ENCODE data around the gene MGAT1. TPM values are rescaled to one million over a fixed set of nuclear protein-coding genes. Genes with fewer than 3 reads are reported as not detected.
"Not testable (repeated sequence)": the region's sequence is repeated elsewhere in the genome, so short reads cannot be mapped to it uniquely, and the experiment has no call there.

The MGAT1 gene
- total and polyA plus RNA-seq, 3 experiments from 2014 or later = 125 to 157 (median 132) TPM

DNA sequence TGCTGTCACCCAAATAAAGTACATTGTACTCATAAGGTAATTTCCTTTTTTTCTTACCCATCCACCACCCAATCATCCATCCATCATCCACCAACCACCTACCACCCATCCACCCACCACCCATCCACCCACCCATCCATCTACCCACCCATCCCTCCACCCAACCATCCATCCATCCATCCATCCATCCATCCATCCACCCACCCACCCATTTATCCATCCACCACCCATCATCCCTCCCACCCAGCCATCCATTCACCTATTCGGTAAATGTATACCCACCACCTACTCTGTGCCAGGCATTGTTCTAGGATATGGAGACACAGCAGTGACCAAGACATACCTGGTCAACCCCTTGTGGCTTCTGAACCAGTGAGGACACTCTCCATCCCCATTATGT, 25.1 kb downstream of the MGAT1 start:
- ChIA-PET POLR2A (no interaction called here), CTCF (no interaction called here)
- H3K36me3 Mint-ChIP-seq = peaks cover 0 to 7% (median 6%) of the 10 kb centered on the region in 3 donors
- no peaks in the 10 kb centered on the region for H3K27me3 ChIP-seq (ENCODE audit: insufficient read depth, low read length, poor library complexity, severe bottlenecking)
- peaks cover 9 to 18% of the 10 kb centered on the region in 2 donors for H3K27me3 Mint-ChIP-seq
- H3K9me3 Mint-ChIP-seq = peaks cover 2 to 11% (median 7%) of the 10 kb centered on the region in 5 donors
- no peaks in the 10 kb centered on the region for H3K4me1 ChIP-seq (ENCODE audit: insufficient read depth, low read length)
- DNase-seq = no peak
- no peak overlapping the region for H3K4me3 Mint-ChIP-seq
- no peaks in the 10 kb centered on the region for H3K36me3 ChIP-seq (ENCODE audit: insufficient read depth, low read length)
- peaks cover under 1 to 7% (median 3%) of the 10 kb centered on the region in 3 donors for H3K4me1 Mint-ChIP-seq
- H3K27ac ChIP-seq (ENCODE audit: low read depth, low read length) = no peak overlapping the region
- peak overlapping the region in 1 of 8 donors; percentile 70 for H3K27ac Mint-ChIP-seq
- H3K9me3 ChIP-seq (ENCODE audit: low read length) = no peaks in the 10 kb centered on the region
- H3K4me3 ChIP-seq (ENCODE audit: low read length) = no peak overlapping the region

DNA sequence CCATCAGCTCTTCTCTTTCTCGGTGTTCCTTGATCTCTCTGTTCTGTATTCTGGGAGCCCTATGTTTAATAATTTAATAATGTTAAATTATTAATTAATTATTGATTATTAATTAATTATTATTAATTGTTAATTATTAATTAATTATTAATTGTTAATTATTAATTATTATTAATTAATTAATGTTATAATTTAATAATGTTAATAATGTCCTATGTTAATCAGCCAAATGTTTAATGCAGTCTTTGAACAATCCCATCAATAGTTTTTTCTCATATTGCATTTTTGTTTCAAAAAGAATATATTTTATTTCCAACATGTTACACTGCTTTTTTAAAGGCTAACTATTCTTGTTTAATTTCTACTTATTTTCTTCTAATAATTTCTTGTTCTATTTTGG, 26.2 kb downstream of the MGAT1 start:
- Histone ChIP-seq H3K36me3 (ENCODE audit: insufficient read depth, low read length) (no peaks in the 10 kb centered on the region), H3K27me3 (ENCODE audit: insufficient read depth, low read length, poor library complexity, severe bottlenecking) (no peaks in the 10 kb centered on the region), H3K4me3 (ENCODE audit: low read length) (no peak overlapping the region), H3K4me1 (ENCODE audit: insufficient read depth, low read length) (no peaks in the 10 kb centered on the region), H3K27ac (ENCODE audit: low read depth, low read length) (no peak overlapping the region), H3K9me3 (ENCODE audit: low read length) (no peaks in the 10 kb centered on the region)
- Mint-ChIP-seq H3K9me3 (peaks cover 7 to 21% (median 14%) of the 10 kb centered on the region in 5 donors), H3K36me3 (peaks cover 2 to 12% (median 6%) of the 10 kb centered on the region in 3 donors), H3K4me3 (no peak overlapping the region), H3K27ac (no peak overlapping the region), H3K27me3 (peaks cover 10 to 23% of the 10 kb centered on the region in 2 donors), H3K4me1 (no peaks in the 10 kb centered on the region)
- ChIA-PET POLR2A (no interaction called here), CTCF (no interaction called here)
- DNase-seq = no peak

DNA sequence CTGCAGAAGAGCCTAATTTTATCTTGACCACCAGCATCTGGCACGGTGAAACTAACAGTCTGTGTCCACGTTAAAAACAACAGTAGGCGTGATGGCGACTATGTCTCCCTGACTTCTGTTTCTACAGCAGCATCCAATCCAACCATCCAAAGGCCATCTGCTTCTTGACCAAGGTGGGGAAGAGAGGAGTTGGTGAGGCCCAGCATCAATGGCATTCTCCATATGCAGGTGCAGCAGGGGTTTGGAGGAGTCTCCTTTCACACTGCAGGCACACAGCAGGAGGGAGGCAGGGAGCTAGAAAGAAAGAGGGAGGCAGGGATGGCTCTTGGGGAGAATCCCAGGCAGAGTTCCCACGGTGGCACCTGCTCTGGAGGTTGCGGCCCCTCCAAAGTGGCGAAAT, 27.0 kb downstream of the MGAT1 start:
- H3K27me3 ChIP-seq (ENCODE audit: insufficient read depth, low read length, poor library complexity, severe bottlenecking) = no peaks in the 10 kb centered on the region
- POLR2A ChIA-PET = no interaction called here
- H3K4me1 ChIP-seq (ENCODE audit: insufficient read depth, low read length) = no peaks in the 10 kb centered on the region
- H3K36me3 ChIP-seq (ENCODE audit: insufficient read depth, low read length) = no peaks in the 10 kb centered on the region
- Mint-ChIP-seq H3K9me3 (peaks cover 7 to 21% (median 14%) of the 10 kb centered on the region in 5 donors), H3K36me3 (peaks cover 2 to 12% (median 2%) of the 10 kb centered on the region in 3 donors), H3K4me3 (no peak overlapping the region), H3K4me1 (no peaks in the 10 kb centered on the region), H3K27me3 (peaks cover 10 to 23% of the 10 kb centered on the region in 2 donors), H3K27ac (no peak overlapping the region)
- no peaks in the 10 kb centered on the region for H3K9me3 ChIP-seq (ENCODE audit: low read length)
- CTCF ChIA-PET = no interaction called here
- no peak overlapping the region for H3K27ac ChIP-seq (ENCODE audit: low read depth, low read length)
- H3K4me3 ChIP-seq (ENCODE audit: low read length) = no peak overlapping the region
- no peak for DNase-seq

DNA sequence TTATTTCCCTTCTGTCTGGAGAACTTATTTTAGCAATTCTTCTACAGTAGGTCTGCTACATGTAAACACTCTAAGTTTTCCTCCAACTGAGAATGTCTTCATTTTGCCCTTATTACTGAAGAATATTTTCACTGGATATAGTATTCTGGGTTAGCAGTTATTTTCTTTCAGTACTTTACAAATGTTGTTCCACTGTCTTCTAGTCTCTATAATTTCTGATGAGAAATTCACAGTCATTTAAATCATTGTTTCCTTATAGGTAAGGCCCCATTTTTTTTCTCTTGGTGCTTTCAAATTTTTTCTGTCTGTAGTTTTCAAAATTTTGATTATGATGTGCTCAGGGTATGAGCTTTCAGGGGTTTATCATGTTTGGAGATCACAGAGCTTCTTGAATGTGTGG, 30.8 kb downstream of the MGAT1 start:
- H3K4me3 Mint-ChIP-seq = no peak overlapping the region
- DNase-seq = no peak
- ChIA-PET CTCF (no interaction called here), POLR2A (no interaction called here)
- Histone ChIP-seq H3K4me3 (ENCODE audit: low read length) (no peak overlapping the region), H3K27ac (ENCODE audit: low read depth, low read length) (no peak overlapping the region), H3K27me3 (ENCODE audit: insufficient read depth, low read length, poor library complexity, severe bottlenecking) (no peaks in the 10 kb centered on the region), H3K4me1 (ENCODE audit: insufficient read depth, low read length) (no peaks in the 10 kb centered on the region), H3K9me3 (ENCODE audit: low read length) (no peaks in the 10 kb centered on the region), H3K36me3 (ENCODE audit: insufficient read depth, low read length) (no peaks in the 10 kb centered on the region)
- no peak overlapping the region for H3K27ac Mint-ChIP-seq
- peaks cover 13 to 23% of the 10 kb centered on the region in 2 donors for H3K27me3 Mint-ChIP-seq
- H3K9me3 Mint-ChIP-seq = peaks cover 10 to 29% (median 18%) of the 10 kb centered on the region in 5 donors
- peaks cover 0 to 12% (median 2%) of the 10 kb centered on the region in 3 donors for H3K36me3 Mint-ChIP-seq
- H3K4me1 Mint-ChIP-seq = no peaks in the 10 kb centered on the region

DNA sequence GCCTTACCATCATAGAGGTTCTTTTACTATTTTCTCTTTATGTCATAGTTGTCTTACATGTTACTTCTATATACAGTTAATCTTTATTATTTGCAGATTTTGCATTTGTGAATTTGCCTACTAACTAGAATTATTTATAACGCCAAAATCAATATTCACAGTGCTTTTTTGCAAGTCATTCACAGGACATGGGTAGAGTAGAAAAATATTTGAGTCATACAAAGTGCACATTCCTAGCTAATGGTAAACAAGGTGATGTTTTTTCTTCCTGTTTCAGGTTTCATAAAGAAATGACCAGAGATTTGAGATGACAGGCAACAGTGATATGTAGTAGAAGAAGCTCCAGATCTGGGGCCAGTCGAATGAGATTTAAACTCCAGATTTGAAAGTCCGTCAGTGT, 32.8 kb downstream of the MGAT1 start:
- Histone ChIP-seq H3K36me3 (ENCODE audit: insufficient read depth, low read length) (no peaks in the 10 kb centered on the region), H3K27ac (ENCODE audit: low read depth, low read length) (no peak overlapping the region), H3K4me1 (ENCODE audit: insufficient read depth, low read length) (no peaks in the 10 kb centered on the region), H3K9me3 (ENCODE audit: low read length) (no peaks in the 10 kb centered on the region), H3K27me3 (ENCODE audit: insufficient read depth, low read length, poor library complexity, severe bottlenecking) (no peaks in the 10 kb centered on the region), H3K4me3 (ENCODE audit: low read length) (no peak overlapping the region)
- no peak overlapping the region for H3K27ac Mint-ChIP-seq
- H3K36me3 Mint-ChIP-seq = peaks cover 0 to 20% (median 2%) of the 10 kb centered on the region in 3 donors
- peaks cover 10 to 29% (median 19%) of the 10 kb centered on the region in 5 donors for H3K9me3 Mint-ChIP-seq
- no peak overlapping the region for H3K4me3 Mint-ChIP-seq
- DNase-seq = no peak
- CTCF ChIA-PET = no interaction called here
- no peaks in the 10 kb centered on the region for H3K4me1 Mint-ChIP-seq
- H3K27me3 Mint-ChIP-seq = peaks cover 15 to 27% of the 10 kb centered on the region in 2 donors
- POLR2A ChIA-PET = no interaction called here

DNA sequence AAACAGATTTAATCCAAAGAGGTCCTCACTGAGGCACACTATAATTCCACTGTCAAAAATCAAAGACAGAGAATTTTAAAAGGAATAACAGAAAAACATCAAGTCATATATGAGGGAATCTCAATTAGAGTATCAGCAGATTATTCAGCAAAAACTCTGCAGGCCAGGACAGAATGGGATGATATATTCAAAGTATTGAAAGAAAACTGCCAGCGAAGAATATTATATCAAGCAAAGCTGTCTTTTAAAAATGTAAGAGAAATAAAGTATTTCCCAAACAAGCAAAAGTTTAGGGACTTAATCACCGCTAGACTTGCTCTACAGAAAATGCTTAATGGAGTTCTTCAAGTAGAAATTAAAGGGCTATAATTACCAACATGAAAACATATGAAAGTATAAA, 47.0 kb downstream of the MGAT1 start:
- Mint-ChIP-seq H3K27me3 (peaks cover 9 to 27% of the 10 kb centered on the region in 2 donors), H3K27ac (no peak overlapping the region), H3K9me3 (peaks cover 19 to 36% (median 31%) of the 10 kb centered on the region in 5 donors), H3K4me1 (no peaks in the 10 kb centered on the region), H3K4me3 (no peak overlapping the region), H3K36me3 (peaks cover 0 to 28% (median 0%) of the 10 kb centered on the region in 3 donors)
- ChIA-PET POLR2A (no interaction called here), CTCF (no interaction called here)
- DNase-seq = no peak
- H3K27me3 ChIP-seq (ENCODE audit: insufficient read depth, low read length, poor library complexity, severe bottlenecking) = peaks cover 7% of the 10 kb centered on the region
- no peaks in the 10 kb centered on the region for H3K4me1 ChIP-seq (ENCODE audit: insufficient read depth, low read length)
- H3K9me3 ChIP-seq (ENCODE audit: low read length) = no peaks in the 10 kb centered on the region
- H3K4me3 ChIP-seq (ENCODE audit: low read length) = no peak overlapping the region
- H3K36me3 ChIP-seq (ENCODE audit: insufficient read depth, low read length) = no peaks in the 10 kb centered on the region
- H3K27ac ChIP-seq (ENCODE audit: low read depth, low read length) = no peak overlapping the region

DNA sequence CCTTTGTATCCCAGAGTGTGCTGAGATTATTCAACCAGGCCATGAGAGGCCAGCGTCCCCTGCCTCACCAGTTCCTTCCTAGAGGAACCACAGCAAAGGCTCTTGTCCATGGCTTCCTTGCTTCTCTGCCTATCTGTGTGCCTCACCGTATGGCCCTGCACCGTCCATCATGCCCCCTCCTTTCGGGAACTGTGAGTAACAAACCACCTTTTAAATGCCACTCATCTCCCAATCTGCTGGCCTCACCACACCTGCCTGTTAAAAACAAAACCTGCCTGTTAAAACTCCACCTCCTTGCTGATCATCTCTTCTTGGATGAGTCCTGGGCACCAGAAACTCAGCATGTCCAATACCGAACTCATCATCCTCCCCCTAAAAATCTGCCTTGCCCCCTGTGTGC, 58.4 kb downstream of the MGAT1 start:
- no peaks in the 10 kb centered on the region for H3K36me3 ChIP-seq (ENCODE audit: insufficient read depth, low read length)
- H3K27ac Mint-ChIP-seq = no peak overlapping the region
- H3K27ac ChIP-seq (ENCODE audit: low read depth, low read length) = no peak overlapping the region
- H3K4me3 ChIP-seq (ENCODE audit: low read length) = no peak overlapping the region
- POLR2A ChIA-PET = no interaction called here
- no peaks in the 10 kb centered on the region for H3K36me3 Mint-ChIP-seq
- DNase-seq = no peak
- no peaks in the 10 kb centered on the region for H3K4me1 ChIP-seq (ENCODE audit: insufficient read depth, low read length)
- H3K27me3 ChIP-seq (ENCODE audit: insufficient read depth, low read length, poor library complexity, severe bottlenecking) = no peaks in the 10 kb centered on the region
- H3K4me1 Mint-ChIP-seq = no peaks in the 10 kb centered on the region
- peaks cover 11 to 34% of the 10 kb centered on the region in 2 donors for H3K27me3 Mint-ChIP-seq
- no peak overlapping the region for H3K4me3 Mint-ChIP-seq
- CTCF ChIA-PET = no interaction called here
- no peaks in the 10 kb centered on the region for H3K9me3 Mint-ChIP-seq
- no peaks in the 10 kb centered on the region for H3K9me3 ChIP-seq (ENCODE audit: low read length)

DNA sequence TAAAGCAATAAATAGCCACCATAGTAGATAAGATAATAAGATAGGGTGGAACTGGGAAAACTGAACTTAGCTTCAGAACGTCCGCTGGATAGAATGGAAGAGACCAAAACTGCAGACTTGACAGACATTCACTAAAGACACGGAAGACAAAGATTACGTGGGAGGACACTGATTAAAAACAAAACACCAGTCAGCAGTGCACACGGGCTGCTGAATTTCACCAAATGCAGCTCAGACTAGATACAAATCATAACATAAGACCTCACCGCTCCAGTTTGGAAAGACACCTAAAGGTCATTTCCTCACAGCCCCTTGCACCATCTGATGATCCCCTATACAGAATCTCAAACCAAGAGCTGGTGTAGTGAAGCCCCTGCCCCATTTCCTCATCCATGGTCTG, 59.9 kb downstream of the MGAT1 start:
- ChIA-PET CTCF (no interaction called here), POLR2A (no interaction called here)
- no peaks in the 10 kb centered on the region for H3K4me1 Mint-ChIP-seq
- H3K9me3 Mint-ChIP-seq = no peaks in the 10 kb centered on the region
- Histone ChIP-seq H3K4me1 (ENCODE audit: insufficient read depth, low read length) (no peaks in the 10 kb centered on the region), H3K27ac (ENCODE audit: low read depth, low read length) (no peak overlapping the region), H3K9me3 (ENCODE audit: low read length) (no peaks in the 10 kb centered on the region), H3K27me3 (ENCODE audit: insufficient read depth, low read length, poor library complexity, severe bottlenecking) (no peaks in the 10 kb centered on the region), H3K36me3 (ENCODE audit: insufficient read depth, low read length) (no peaks in the 10 kb centered on the region), H3K4me3 (ENCODE audit: low read length) (no peak overlapping the region)
- no peak for DNase-seq
- no peak overlapping the region for H3K4me3 Mint-ChIP-seq
- no peak overlapping the region for H3K27ac Mint-ChIP-seq
- peaks cover 15 to 43% of the 10 kb centered on the region in 2 donors for H3K27me3 Mint-ChIP-seq
- no peaks in the 10 kb centered on the region for H3K36me3 Mint-ChIP-seq

DNA sequence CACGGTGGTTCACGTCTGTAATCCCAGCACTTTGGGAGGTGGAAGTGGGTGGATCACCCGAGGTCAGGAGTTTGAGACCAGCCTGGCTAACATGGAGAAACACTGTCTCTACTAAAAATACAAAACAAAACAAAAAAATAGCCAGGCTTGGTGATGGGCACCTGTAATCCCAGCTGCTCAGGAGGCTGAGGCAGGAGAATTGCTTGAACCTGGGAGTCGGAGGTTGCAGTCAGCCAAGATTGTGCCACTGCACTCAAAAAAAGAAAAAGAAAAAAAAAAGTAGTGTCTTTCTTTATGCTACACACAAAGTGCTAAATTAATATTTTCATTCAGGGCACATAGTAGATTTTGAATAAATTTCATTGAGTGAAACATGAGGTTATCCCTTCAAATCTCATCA, 61.7 kb downstream of the MGAT1 start:
- H3K4me1 Mint-ChIP-seq; H3K4me3 ChIP-seq (ENCODE audit: low read length); H3K4me3 Mint-ChIP-seq; H3K27ac ChIP-seq (ENCODE audit: low read depth, low read length); CTCF ChIA-PET; H3K9me3 Mint-ChIP-seq; H3K4me1 ChIP-seq (ENCODE audit: insufficient read depth, low read length); H3K36me3 Mint-ChIP-seq; POLR2A ChIA-PET; H3K27me3 ChIP-seq (ENCODE audit: insufficient read depth, low read length, poor library complexity, severe bottlenecking); H3K27ac Mint-ChIP-seq; H3K36me3 ChIP-seq (ENCODE audit: insufficient read depth, low read length); H3K9me3 ChIP-seq (ENCODE audit: low read length); DNase-seq: not testable (repeated sequence)
- peaks cover 15 to 44% of the 10 kb centered on the region in 2 donors for H3K27me3 Mint-ChIP-seq
